HFFc6 (cell line): Measurements from ENCODE around the gene NLRP1. TPM values are rescaled to one million over a fixed set of nuclear protein-coding genes. Genes with fewer than 3 reads are reported as not detected.

ENCODE experiments used
- DNase-seq: peaks from one replicate; pipeline ENCODE4 v3.0.0-alpha.2; 2018
- H3K27ac Mint-ChIP-seq: 2 replicates; pipeline ENCODE4 v1.8.0; 2020; ENCODE audit warnings: mild to moderate bottlenecking, mixed read lengths
- H3K27me3 Mint-ChIP-seq: 2 replicates; pipeline ENCODE4 v1.8.0; 2021; ENCODE audit warnings: mild to moderate bottlenecking, moderate library complexity, mixed read lengths; ENCODE audit not compliant: insufficient read depth
- H3K36me3 Mint-ChIP-seq: 2 replicates; pipeline ENCODE4 v1.8.0; 2021; ENCODE audit warnings: low read depth, mixed read lengths
- H3K4me1 Mint-ChIP-seq: 2 replicates; pipeline ENCODE4 v1.8.0; 2020; ENCODE audit warnings: low read depth, mixed read lengths
- H3K4me3 Mint-ChIP-seq: 2 replicates; pipeline ENCODE4 v1.8.0; 2020; ENCODE audit warnings: mild to moderate bottlenecking, moderate library complexity, mixed read lengths
- H3K9me3 Mint-ChIP-seq: 2 replicates; pipeline ENCODE4 v1.8.0; 2020; ENCODE audit warnings: mild to moderate bottlenecking, mixed read lengths
- CTCF ChIP-seq: fragments of 200-600 bp; sonication (generic); IDR thresholded peaks from 2 replicates; pipeline ENCODE4 v1.5.0; 2021; ENCODE audit warnings: antibody characterized with exemption, mild to moderate bottlenecking
- total RNA-seq, 6 experiments: library from RNA; stranded (reverse); fragmentation: NEBNext Ultra II Directional; extraction: Animal tissue kit (Norgen Biotek cat#: 25700); gene quantifications; 2 replicates in 1 of 6; 3 replicates in 5 of 6; pipeline ENCODE4 v1.2.3, GENCODE V29; 2021

The NLRP1 gene
- total RNA-seq, 6 experiments from 2014 or later = 26.9 to 44.9 (median 40.6) TPM

GRCh38 chr17:5571281-5571680 is 13.0 kb downstream of the NLRP1 start:
- Mint-ChIP-seq H3K4me1 (no peaks in the 10 kb centered on the region), H3K36me3 (peaks cover 48% of the 10 kb centered on the region), H3K27me3 (no peaks in the 10 kb centered on the region), H3K9me3 (peaks cover 13% of the 10 kb centered on the region), H3K4me3 (no peak overlapping the region), H3K27ac (no peak overlapping the region)
- no peak for DNase-seq
- TF ChIP-seq CTCF = no peak

GRCh38 chr17:5565808-5566207 is 18.5 kb downstream of the NLRP1 start:
- Mint-ChIP-seq H3K4me1 (peaks cover 16% of the 10 kb centered on the region), H3K36me3 (peaks cover 14% of the 10 kb centered on the region), H3K27me3 (no peaks in the 10 kb centered on the region), H3K4me3 (no peak overlapping the region), H3K9me3 (no peaks in the 10 kb centered on the region), H3K27ac (no peak overlapping the region)
- no peak for DNase-seq
- no peak for TF ChIP-seq CTCF

- peaks cover 25% of the 10 kb centered on the region for H3K36me3 Mint-ChIP-seq
- H3K4me1 Mint-ChIP-seq = peaks cover 16% of the 10 kb centered on the region
- DNase-seq = peak; percentile 10
- H3K4me3 Mint-ChIP-seq = no peak overlapping the region; the same call in 1 of the 2 replicates
- peak overlapping the region; percentile 34; the same call in 1 of the 2 replicates for H3K27ac Mint-ChIP-seq
- H3K27me3 Mint-ChIP-seq = peaks cover 2% of the 10 kb centered on the region
- no peaks in the 10 kb centered on the region for H3K9me3 Mint-ChIP-seq
- TF ChIP-seq CTCF = no peak
Measured at GRCh38 chr17:5563456-5563855, 20.9 kb downstream of the NLRP1 start.

- peaks cover 21% of the 10 kb centered on the region for H3K36me3 Mint-ChIP-seq
- no peak overlapping the region; the same call in 1 of the 2 replicates for H3K27ac Mint-ChIP-seq
- H3K9me3 Mint-ChIP-seq = no peaks in the 10 kb centered on the region
- no peak for DNase-seq
- no peak for TF ChIP-seq CTCF
- H3K4me3 Mint-ChIP-seq = no peak overlapping the region
- peaks cover 19% of the 10 kb centered on the region for H3K4me1 Mint-ChIP-seq
- peaks cover 2% of the 10 kb centered on the region for H3K27me3 Mint-ChIP-seq
Measured at GRCh38 chr17:5562661-5563360, 21.5 kb downstream of the NLRP1 start.

GRCh38 chr17:5561736-5562571 is 22.4 kb downstream of the NLRP1 start:
- Mint-ChIP-seq H3K9me3 (no peaks in the 10 kb centered on the region), H3K27ac (no peak overlapping the region), H3K27me3 (peaks cover 4% of the 10 kb centered on the region), H3K36me3 (peaks cover 24% of the 10 kb centered on the region), H3K4me3 (no peak overlapping the region), H3K4me1 (peaks cover 27% of the 10 kb centered on the region)
- no peak for DNase-seq
- no peak; the same call in 1 of the 2 replicates for TF ChIP-seq CTCF
